ENCODE measurements around the gene GOLT1B. TPM values are rescaled to one million over a fixed set of nuclear protein-coding genes. Genes with fewer than 3 reads are reported as not detected.

Gene GOLT1B
- total and polyA plus RNA-seq, 2 of the 13 experiments (the other 11 are each of a cell fraction or from before 2014, with no cell fraction given): 23.6 to 38.4 TPM

DNA sequence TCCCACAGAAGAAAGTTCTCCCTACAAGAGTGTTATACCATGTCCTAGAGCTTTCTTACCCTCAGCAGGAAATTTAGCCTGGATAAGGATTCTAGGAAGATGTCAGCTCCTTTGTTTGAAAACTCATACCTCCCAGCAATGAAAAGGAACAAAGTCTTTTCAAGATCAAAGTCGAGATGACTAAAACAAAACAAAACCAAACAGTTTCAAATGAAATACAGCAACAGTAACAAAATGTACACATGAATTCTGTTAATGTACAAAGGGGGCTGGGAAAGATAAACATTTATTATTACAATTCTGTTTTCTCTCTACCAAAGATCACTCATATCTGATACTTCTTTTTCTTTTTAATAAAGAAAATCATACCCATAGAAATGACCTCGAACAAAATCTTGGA lies 61.3 kb downstream of the GOLT1B start (continued):
- TF ChIP-seq HNF4G (IDR thresholded peaks at IDR 0.05; ENCODE audit: borderline replicate concordance, low read depth, low read length) (peak; percentile 18; the same call in 1 of the 2 replicates), HNF4G (CRISPR knock-in tag; IDR thresholded peaks at IDR 0.05; ENCODE audit: borderline replicate concordance, low read depth) (no peak), CBFB (CRISPR knock-in tag; IDR thresholded peaks at IDR 0.05) (no peak), NKX3-1 (CRISPR knock-in tag; IDR thresholded peaks at IDR 0.05) (no peak), RARA (CRISPR knock-in tag; IDR thresholded peaks at IDR 0.05) (peak; percentile 41; the same call in 1 of the 2 replicates), FOXP4 (CRISPR knock-in tag; IDR thresholded peaks at IDR 0.05) (peak; percentile 69), NFIB (CRISPR knock-in tag; IDR thresholded peaks at IDR 0.05; ENCODE audit: borderline replicate concordance) (no peak), ZUFSP (CRISPR knock-in tag; IDR thresholded peaks at IDR 0.05; ENCODE audit: borderline replicate concordance) (no peak), ERF (CRISPR knock-in tag; IDR thresholded peaks at IDR 0.05) (peak; percentile 28; the same call in 1 of the 2 replicates), ZNF510 (CRISPR knock-in tag; IDR thresholded peaks at IDR 0.05; ENCODE audit: low read depth) (no peak), IKZF4 (CRISPR knock-in tag; IDR thresholded peaks at IDR 0.05; ENCODE audit: borderline replicate concordance, low read depth, not compliant biosample characterization) (no peak), SOX13 (IDR thresholded peaks at IDR 0.05) (no peak), SOX13 (CRISPR knock-in tag; conservative IDR thresholded peaks at IDR 0.05 in 1 of 2, IDR thresholded peaks at IDR 0.05 in 1 of 2) (peak in 1 of 2 experiments; percentile 92; a peak in 2 of 4 replicates), ZNF234 (CRISPR knock-in tag; conservative IDR thresholded peaks at IDR 0.05) (no peak), GRHL1 (CRISPR knock-in tag; conservative IDR thresholded peaks at IDR 0.05) (no peak), PAX8 (CRISPR knock-in tag; IDR thresholded peaks at IDR 0.05; ENCODE audit: borderline replicate concordance) (no peak), RELA (CRISPR knock-in tag; IDR thresholded peaks at IDR 0.05) (no peak), YEATS4 (CRISPR knock-in tag; IDR thresholded peaks at IDR 0.05; ENCODE audit: borderline replicate concordance) (no peak), ZNF224 (CRISPR knock-in tag; IDR thresholded peaks at IDR 0.05) (no peak), ZNF414 (CRISPR knock-in tag; IDR thresholded peaks at IDR 0.05) (no peak), ZNF10 (CRISPR knock-in tag; IDR thresholded peaks at IDR 0.05; ENCODE audit: borderline replicate concordance, low read depth) (no peak), HMG20A (CRISPR knock-in tag; IDR thresholded peaks at IDR 0.05; ENCODE audit: borderline replicate concordance) (peak; percentile 87; the same call in 1 of the 2 replicates), ZNF329 (CRISPR knock-in tag; IDR thresholded peaks at IDR 0.05; ENCODE audit: low read depth) (no peak), ZNF296 (CRISPR knock-in tag; conservative IDR thresholded peaks at IDR 0.05) (no peak), ZNF737 (CRISPR knock-in tag; IDR thresholded peaks at IDR 0.05; ENCODE audit: borderline replicate concordance) (no peak), ZNF775 (CRISPR knock-in tag; IDR thresholded peaks at IDR 0.05; ENCODE audit: borderline replicate concordance) (no peak)

Data from HepG2 (cell line).